Kidney epithelial cell (primary cell): Measurements from ENCODE around the gene HIBADH. TPM values are rescaled to one million over a fixed set of nuclear protein-coding genes. Genes with fewer than 3 reads are reported as not detected.

Experiments
- DNase-seq: peaks from one replicate; pipeline ENCODE4 v3.0.0-alpha.2; 2010; ENCODE audit warnings: low read depth
- H3K27me3 ChIP-seq: 2 replicates; pipeline ENCODE4 v1.6.0; 2011; ENCODE audit warnings: low read length; ENCODE audit not compliant: control insufficient read depth, insufficient read depth
- H3K36me3 ChIP-seq: 2 replicates; pipeline ENCODE4 v1.5.1; 2011; ENCODE audit warnings: low read length; ENCODE audit not compliant: control insufficient read depth, insufficient read depth
- H3K4me3 ChIP-seq: 2 replicates; pipeline ENCODE4 v1.5.1; 2011; ENCODE audit warnings: low read depth, mild to moderate bottlenecking, control low read depth, low read length
- total RNA-seq: library from RNA; depleted of rRNA; stranded (reverse); fragments of >200 nt; gene quantifications from 2 replicates; pipeline ENCODE4 v1.2.3, GENCODE V29; 2015
- TF ChIP-seq, protein P1 (sequence below): IDR thresholded peaks from 2 replicates; pipeline ENCODE4 v1.5.1; 2011; ENCODE audit warnings: mild to moderate bottlenecking, moderate library complexity, low read length, control low read depth, inconsistent platforms; ENCODE audit not compliant: insufficient read depth, poor library complexity, severe bottlenecking

Gene HIBADH
- total RNA-seq, 1 donor from 2014 or later = 44.3 TPM

DNA sequence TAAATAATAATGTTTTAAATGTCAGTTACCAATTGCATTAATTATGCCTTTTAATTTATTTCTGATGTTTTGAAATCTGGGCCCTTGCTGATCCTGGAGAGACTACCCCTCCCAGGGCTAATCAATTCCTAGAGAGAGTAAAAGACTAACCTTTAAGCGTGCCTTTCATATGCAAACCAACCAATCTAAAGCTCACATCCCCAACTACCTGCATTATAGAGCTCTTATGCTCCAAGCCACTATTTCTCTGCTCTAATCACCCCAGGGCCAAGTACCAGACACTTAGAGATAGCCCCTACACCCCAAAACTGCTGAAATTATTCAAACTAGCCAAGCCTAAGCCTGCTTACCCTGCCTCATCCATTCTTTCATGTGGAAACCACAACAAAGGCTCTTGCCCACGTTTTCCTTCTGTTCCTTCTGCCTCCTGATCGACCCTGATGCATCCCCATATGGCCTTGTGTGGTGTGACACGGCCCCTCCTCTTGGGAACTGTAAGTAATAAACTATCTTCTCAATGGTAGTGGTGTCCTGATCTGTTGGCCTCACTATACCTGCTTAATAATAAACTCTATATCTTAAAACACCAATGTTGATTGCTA lies 97.7 kb downstream of the HIBADH start:
- Histone ChIP-seq H3K36me3 (no peaks in the 10 kb centered on the region), H3K27me3 (no peaks in the 10 kb centered on the region), H3K4me3 (no peak overlapping the region)
- TF ChIP-seq, protein P1, sequence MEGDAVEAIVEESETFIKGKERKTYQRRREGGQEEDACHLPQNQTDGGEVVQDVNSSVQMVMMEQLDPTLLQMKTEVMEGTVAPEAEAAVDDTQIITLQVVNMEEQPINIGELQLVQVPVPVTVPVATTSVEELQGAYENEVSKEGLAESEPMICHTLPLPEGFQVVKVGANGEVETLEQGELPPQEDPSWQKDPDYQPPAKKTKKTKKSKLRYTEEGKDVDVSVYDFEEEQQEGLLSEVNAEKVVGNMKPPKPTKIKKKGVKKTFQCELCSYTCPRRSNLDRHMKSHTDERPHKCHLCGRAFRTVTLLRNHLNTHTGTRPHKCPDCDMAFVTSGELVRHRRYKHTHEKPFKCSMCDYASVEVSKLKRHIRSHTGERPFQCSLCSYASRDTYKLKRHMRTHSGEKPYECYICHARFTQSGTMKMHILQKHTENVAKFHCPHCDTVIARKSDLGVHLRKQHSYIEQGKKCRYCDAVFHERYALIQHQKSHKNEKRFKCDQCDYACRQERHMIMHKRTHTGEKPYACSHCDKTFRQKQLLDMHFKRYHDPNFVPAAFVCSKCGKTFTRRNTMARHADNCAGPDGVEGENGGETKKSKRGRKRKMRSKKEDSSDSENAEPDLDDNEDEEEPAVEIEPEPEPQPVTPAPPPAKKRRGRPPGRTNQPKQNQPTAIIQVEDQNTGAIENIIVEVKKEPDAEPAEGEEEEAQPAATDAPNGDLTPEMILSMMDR = no peak
- DNase-seq = no peak

- Histone ChIP-seq H3K4me3 (no peak overlapping the region), H3K36me3 (no peaks in the 10 kb centered on the region), H3K27me3 (no peaks in the 10 kb centered on the region)
- TF ChIP-seq, protein P1 = no peak
- peak; percentile 23 for DNase-seq
Observed at GRCh38 chr7:27560706-27561235, 101.9 kb downstream of the HIBADH start.

DNA sequence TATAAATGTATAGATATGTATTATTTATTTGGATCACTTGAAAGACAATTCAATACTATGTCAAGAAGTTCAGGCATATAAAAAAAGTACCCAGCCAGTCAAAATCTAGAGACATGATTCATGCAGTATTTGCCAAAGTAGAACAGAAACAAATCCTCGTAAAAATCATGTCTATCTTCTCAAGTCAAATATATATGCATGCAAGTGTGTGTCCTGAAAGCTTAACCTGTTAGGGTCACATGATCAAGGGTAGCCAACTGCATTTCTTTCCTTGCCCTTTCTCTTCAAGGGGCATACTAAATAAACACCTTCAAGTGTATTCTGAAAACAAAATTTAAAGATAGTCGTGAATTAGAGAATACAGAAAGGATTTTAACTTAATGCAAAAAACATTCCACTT lies 107.0 kb downstream of the HIBADH start:
- Histone ChIP-seq H3K27me3 (no peaks in the 10 kb centered on the region), H3K4me3 (no peak overlapping the region), H3K36me3 (no peaks in the 10 kb centered on the region)
- no peak for DNase-seq
- TF ChIP-seq, protein P1 = no peak

- TF ChIP-seq, protein P1 = no peak
- Histone ChIP-seq H3K36me3 (no peaks in the 10 kb centered on the region), H3K27me3 (no peaks in the 10 kb centered on the region), H3K4me3 (no peak overlapping the region)
- no peak for DNase-seq
Observed at GRCh38 chr7:27554826-27555225, 107.9 kb downstream of the HIBADH start.

DNA sequence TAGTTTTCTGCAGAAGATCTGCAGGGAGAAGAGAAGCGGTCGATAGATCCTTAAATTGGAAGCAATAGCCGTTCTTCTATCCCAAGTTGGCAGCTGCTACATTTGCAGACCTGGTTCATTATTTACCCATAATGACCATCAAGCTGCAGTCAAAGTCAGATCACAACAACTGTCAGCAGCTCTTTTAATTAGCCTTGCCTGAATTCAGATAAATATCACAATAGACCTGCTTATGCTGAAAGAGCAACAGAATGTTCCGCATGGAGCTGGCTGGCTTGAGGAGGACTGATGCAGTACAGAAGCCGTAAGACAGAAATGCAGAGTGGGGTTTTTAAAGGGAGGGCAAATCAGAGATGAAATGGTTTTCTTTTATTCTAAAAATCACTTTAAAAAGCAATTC lies 109.4 kb downstream of the HIBADH start:
- Histone ChIP-seq H3K4me3 (no peak overlapping the region), H3K27me3 (no peaks in the 10 kb centered on the region), H3K36me3 (no peaks in the 10 kb centered on the region)
- no peak for DNase-seq
- TF ChIP-seq, protein P1 = no peak
